ENCODE data around the gene LSAMP. TPM values are rescaled to one million over a fixed set of nuclear protein-coding genes. Genes with fewer than 3 reads are reported as not detected.

Gene LSAMP
- total RNA-seq, 2 donors from 2014 or later: 1.7 to 2.1 TPM

DNA sequence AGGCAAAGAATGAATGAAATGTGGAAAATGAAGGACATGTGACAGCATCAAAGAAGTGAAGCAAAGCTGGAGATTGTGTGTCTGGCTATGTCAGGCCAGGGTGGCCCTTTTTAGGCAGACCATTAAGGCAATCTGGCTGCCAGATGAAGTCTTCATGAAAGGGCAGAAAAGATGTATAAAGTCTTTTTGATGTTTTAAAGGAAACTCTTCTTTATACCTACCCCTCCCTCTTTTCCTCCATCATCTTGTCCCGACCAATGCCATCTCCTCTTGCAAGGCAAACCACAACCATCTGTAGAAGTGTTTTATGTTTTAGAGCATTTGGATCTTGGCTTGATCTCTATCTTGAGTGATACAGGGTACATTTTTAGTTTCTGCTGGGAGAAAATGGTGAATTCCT, 259.2 kb downstream of the LSAMP start:
- Histone ChIP-seq H3K4me3 (no peak overlapping the region), H3K9me3 (no peaks in the 10 kb centered on the region), H3K27me3 (no peaks in the 10 kb centered on the region), H3K27ac (no peak overlapping the region), H3K4me1 (no peaks in the 10 kb centered on the region), H3K36me3 (no peaks in the 10 kb centered on the region)
- TF ChIP-seq, protein P1, sequence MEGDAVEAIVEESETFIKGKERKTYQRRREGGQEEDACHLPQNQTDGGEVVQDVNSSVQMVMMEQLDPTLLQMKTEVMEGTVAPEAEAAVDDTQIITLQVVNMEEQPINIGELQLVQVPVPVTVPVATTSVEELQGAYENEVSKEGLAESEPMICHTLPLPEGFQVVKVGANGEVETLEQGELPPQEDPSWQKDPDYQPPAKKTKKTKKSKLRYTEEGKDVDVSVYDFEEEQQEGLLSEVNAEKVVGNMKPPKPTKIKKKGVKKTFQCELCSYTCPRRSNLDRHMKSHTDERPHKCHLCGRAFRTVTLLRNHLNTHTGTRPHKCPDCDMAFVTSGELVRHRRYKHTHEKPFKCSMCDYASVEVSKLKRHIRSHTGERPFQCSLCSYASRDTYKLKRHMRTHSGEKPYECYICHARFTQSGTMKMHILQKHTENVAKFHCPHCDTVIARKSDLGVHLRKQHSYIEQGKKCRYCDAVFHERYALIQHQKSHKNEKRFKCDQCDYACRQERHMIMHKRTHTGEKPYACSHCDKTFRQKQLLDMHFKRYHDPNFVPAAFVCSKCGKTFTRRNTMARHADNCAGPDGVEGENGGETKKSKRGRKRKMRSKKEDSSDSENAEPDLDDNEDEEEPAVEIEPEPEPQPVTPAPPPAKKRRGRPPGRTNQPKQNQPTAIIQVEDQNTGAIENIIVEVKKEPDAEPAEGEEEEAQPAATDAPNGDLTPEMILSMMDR (IDR thresholded peaks at IDR 0.05): no peak
- no peak for DNase-seq (ENCODE audit: low spot score)

DNA sequence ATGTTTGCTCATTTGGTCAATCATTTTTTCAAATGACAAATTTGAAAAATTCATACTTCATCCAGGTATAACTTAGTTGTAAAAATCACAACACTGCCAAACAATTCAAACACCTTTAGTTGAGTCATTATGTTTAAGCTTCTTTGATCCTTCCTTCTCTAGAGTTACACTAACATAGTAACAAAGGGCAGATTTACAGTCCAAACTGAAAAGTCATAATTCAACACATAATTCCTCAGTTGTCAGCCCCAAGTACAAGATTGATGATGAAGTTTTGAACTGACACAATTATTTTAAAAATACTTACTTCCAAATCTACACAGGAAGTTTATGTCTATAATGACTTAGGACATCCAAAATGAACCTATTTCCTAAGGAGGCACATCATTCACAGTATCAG, 264.1 kb downstream of the LSAMP start:
- H3K27ac ChIP-seq: no peak overlapping the region
- TF ChIP-seq, protein P1 (IDR thresholded peaks at IDR 0.05): no peak
- no peaks in the 10 kb centered on the region for H3K4me1 ChIP-seq
- no peaks in the 10 kb centered on the region for H3K27me3 ChIP-seq
- no peak overlapping the region for H3K4me3 ChIP-seq
- DNase-seq (ENCODE audit: low spot score): no peak
- H3K9me3 ChIP-seq: no peaks in the 10 kb centered on the region
- no peaks in the 10 kb centered on the region for H3K36me3 ChIP-seq

DNA sequence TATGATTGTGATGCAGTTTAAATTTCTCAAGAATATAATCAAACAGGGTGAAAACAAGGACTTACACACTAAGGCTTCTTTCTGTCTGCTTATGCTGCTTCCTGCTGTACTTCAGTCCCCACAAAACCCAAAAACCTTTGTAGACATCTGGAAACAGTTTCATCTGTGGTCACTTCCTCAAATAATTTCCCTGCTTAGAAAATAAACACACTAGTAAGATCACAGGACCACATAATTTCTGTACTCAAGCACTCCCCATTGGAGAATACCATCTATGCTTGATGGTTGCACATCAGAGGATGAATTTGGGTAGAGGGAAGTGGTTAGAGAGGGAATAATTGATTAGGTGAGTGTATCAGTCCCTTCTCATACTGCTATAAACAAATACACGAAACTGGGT, 266.2 kb downstream of the LSAMP start:
- no peak overlapping the region for H3K27ac ChIP-seq
- no peak overlapping the region for H3K4me3 ChIP-seq
- no peaks in the 10 kb centered on the region for H3K4me1 ChIP-seq
- no peaks in the 10 kb centered on the region for H3K27me3 ChIP-seq
- no peaks in the 10 kb centered on the region for H3K9me3 ChIP-seq
- no peak for DNase-seq (ENCODE audit: low spot score)
- TF ChIP-seq, protein P1 (IDR thresholded peaks at IDR 0.05): no peak
- no peaks in the 10 kb centered on the region for H3K36me3 ChIP-seq

DNA sequence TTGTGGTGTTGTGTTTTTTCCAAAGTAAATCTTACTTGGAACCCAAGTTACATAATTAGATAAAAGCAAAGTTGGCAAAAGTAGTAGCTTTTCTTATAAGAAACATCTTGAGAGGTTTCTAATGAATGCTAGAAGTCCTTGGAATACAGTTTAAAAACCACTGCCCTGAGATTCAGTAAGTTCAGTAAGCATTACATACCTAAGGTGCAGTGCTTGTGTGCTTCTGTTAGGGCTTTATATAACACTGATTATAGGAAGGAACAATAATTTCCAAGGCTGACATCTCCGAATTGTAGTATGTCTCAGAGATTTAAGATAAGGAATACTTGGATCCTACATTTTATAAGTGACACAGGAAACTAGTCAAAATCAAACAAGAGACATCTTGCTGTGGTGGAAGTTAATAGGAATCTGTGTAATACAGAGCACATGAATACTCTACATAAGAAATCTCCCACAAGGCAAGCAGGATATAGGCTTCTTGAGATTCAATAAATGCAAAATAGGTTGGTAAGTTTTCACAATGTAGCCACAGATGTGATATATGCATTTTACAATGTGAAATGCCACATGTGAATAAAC, 268.2 kb downstream of the LSAMP start:
- no peaks in the 10 kb centered on the region for H3K4me1 ChIP-seq
- H3K27me3 ChIP-seq: no peaks in the 10 kb centered on the region
- no peak overlapping the region for H3K27ac ChIP-seq
- H3K4me3 ChIP-seq: no peak overlapping the region
- H3K36me3 ChIP-seq: no peaks in the 10 kb centered on the region
- no peaks in the 10 kb centered on the region for H3K9me3 ChIP-seq
- TF ChIP-seq, protein P1 (IDR thresholded peaks at IDR 0.05): no peak
- DNase-seq (ENCODE audit: low spot score): no peak

DNA sequence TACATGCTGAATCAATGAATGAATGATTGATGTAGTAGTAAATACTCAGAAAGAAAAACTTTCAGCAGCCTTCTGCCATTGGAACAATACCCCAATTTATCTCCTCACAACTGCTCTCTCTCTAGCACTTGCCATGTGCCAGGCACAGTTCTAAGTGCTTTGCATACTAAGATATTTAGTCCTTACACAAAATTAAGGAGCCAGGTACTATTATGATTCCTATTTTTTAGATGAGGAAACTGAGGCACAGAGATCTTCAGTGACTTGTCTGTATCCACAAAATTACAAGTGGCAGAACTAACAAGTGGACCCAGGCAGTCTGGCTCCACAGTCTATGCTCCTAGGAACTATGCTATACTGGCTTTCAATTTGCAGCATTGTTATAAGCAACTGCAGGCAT, 279.2 kb downstream of the LSAMP start:
- no peaks in the 10 kb centered on the region for H3K9me3 ChIP-seq
- DNase-seq (ENCODE audit: low spot score): no peak
- H3K27me3 ChIP-seq: no peaks in the 10 kb centered on the region
- no peaks in the 10 kb centered on the region for H3K4me1 ChIP-seq
- H3K4me3 ChIP-seq: no peak overlapping the region
- H3K27ac ChIP-seq: no peak overlapping the region
- TF ChIP-seq, protein P1 (IDR thresholded peaks at IDR 0.05): no peak
- no peaks in the 10 kb centered on the region for H3K36me3 ChIP-seq

DNA sequence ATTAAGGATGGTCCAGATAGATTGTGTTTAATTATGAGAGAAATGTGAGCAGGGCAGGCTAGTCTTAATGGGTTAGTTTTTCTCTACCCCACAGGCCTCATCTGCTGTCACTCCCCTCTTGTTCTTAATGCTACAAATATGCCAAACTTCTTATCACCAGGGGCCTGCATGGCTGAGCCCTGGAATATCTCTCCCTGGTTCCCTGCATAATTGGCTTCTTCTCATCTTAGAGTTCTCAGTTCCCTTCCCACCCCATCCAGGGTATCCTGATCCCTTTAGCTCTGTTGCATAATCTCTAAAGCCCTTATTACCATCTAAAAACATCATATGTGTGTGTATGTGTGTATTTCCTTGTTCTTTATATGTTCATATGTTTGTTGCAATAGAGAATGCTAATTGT, 279.6 kb downstream of the LSAMP start:
- TF ChIP-seq, protein P1 (IDR thresholded peaks at IDR 0.05): no peak
- Histone ChIP-seq H3K9me3 (no peaks in the 10 kb centered on the region), H3K36me3 (no peaks in the 10 kb centered on the region), H3K27ac (no peak overlapping the region), H3K27me3 (no peaks in the 10 kb centered on the region), H3K4me3 (no peak overlapping the region), H3K4me1 (no peaks in the 10 kb centered on the region)
- no peak for DNase-seq (ENCODE audit: low spot score)

Data from right atrium auricular region (tissue), 2 donors.